Measurements from ENCODE around the gene LRP1-AS.

- no peak for TF ChIP-seq CTCF (IDR thresholded peaks at IDR 0.05; ENCODE audit: low read length)
- TF ChIP-seq EZH2 (optimal IDR thresholded peaks at IDR 0.05; ENCODE audit: low read depth, low read length): no peak
- no peak for TF ChIP-seq EZH2phosphoT487 (IDR thresholded peaks at IDR 0.05; ENCODE audit: low read length)
Measured at GRCh38 chr12:57141249-57141648, 6.2 kb downstream of the LRP1-AS start.

All from MM.1S (cell line).